EH (cell line): ENCODE results near the gene PDHB.

Source experiments
- DNase-seq: peaks from one replicate; pipeline ENCODE4 v3.0.0-alpha.2; 2015; ENCODE audit warnings: low read depth

The PDHB gene

GRCh38 chr3:58403513-58404109, 30.0 kb downstream of the PDHB start:
- no peak for DNase-seq

GRCh38 chr3:58398669-58399333, 34.8 kb downstream of the PDHB start:
- DNase-seq, result no peak

GRCh38 chr3:58394339-58394738, 39.3 kb downstream of the PDHB start:
- no peak for DNase-seq

GRCh38 chr3:58392181-58392580, 41.5 kb downstream of the PDHB start:
- DNase-seq, result peak; percentile 42

- DNase-seq, result peak; percentile 19
These were observed 42.3 kb downstream of the PDHB start for GRCh38 chr3:58391156-58391865.

GRCh38 chr3:58388550-58389091, 45.0 kb downstream of the PDHB start:
- DNase-seq, result peak; percentile 85

GRCh38 chr3:58387650-58388546, 45.7 kb downstream of the PDHB start:
- no peak for DNase-seq

- DNase-seq, result peak; percentile 95
These were observed 46.8 kb downstream of the PDHB start for GRCh38 chr3:58386626-58387365.

- no peak for DNase-seq
These were observed 49.1 kb downstream of the PDHB start for GRCh38 chr3:58384381-58385090.

GRCh38 chr3:58383904-58384303, 49.7 kb downstream of the PDHB start:
- DNase-seq, result peak; percentile 99

GRCh38 chr3:58383476-58383875, 50.2 kb downstream of the PDHB start:
- peak; percentile 46 for DNase-seq

GRCh38 chr3:58379351-58380073, 54.1 kb downstream of the PDHB start:
- DNase-seq, result no peak

- DNase-seq, result no peak
These were observed 55.9 kb downstream of the PDHB start for GRCh38 chr3:58377750-58378149.
